K562 (cell line): ENCODE results near the gene CD55. TPM values are rescaled to one million over a fixed set of nuclear protein-coding genes. Genes with fewer than 3 reads are reported as not detected.
A peak's percentile ranks its signal among the peaks of the same experiment; 100 is the strongest.

Source experiments
- ARHGAP35 ChIP-seq: fragments of 450-650 bp; IDR thresholded peaks from 2 replicates; pipeline ENCODE4 v1.6.1; 2018; ENCODE audit not compliant: partially characterized antibody
- CEBPB ChIP-seq: fragments of 450-650 bp; IDR thresholded peaks from 2 replicates; pipeline ENCODE4 v1.6.1; 2016; ENCODE audit warnings: missing genetic modification characterization, missing compliant biosample characterization
- CEBPG ChIP-seq, 3 experiments: fragments of 200-800 bp in 1 of 3; sonication (Bioruptor generic) in 1 of 3; sonication (generic) in 1 of 3; formaldehyde crosslinking in 1 of 3; IDR thresholded peaks in 2 of 3; conservative IDR thresholded peaks in 1 of 3; 2 replicates each; pipeline versions ENCODE4 v1.6.1 to v1.8.0; 2016 to 2022; ENCODE audit warnings: missing compliant biosample characterization in 2 of 3, missing genetic modification characterization in 2 of 3, mild to moderate bottlenecking in 1 of 3, missing genetic modification reagents in 1 of 3
- EHMT2 ChIP-seq: fragments of 450-650 bp; IDR thresholded peaks from 2 replicates; pipeline ENCODE4 v1.6.1; 2018; ENCODE audit warnings: antibody characterized with exemption
- FOXM1 ChIP-seq, 2 experiments: fragments of 450-650 bp in 1 of 2; sonication (generic) in 1 of 2; formaldehyde crosslinking in 1 of 2; IDR thresholded peaks; 2 replicates each; pipeline versions ENCODE4 v1.6.1 to v1.9.0; 2017 to 2022; ENCODE audit warnings: low read depth in 2 of 2, mild to moderate bottlenecking in 2 of 2, missing genetic modification reagents in 1 of 2, moderate library complexity in 1 of 2
- GABPB1 ChIP-seq: sonication (generic); formaldehyde crosslinking; IDR thresholded peaks from 2 replicates; pipeline ENCODE4 v1.8.0; 2022; ENCODE audit warnings: mild to moderate bottlenecking, missing genetic modification reagents
- GATAD2B ChIP-seq: fragments of 450-650 bp; IDR thresholded peaks from 2 replicates; pipeline ENCODE4 v1.6.1; 2017; ENCODE audit warnings: mild to moderate bottlenecking, borderline replicate concordance
- MTA1 ChIP-seq: fragments of 450-650 bp; IDR thresholded peaks from 2 replicates; pipeline ENCODE4 v1.6.1; 2017; ENCODE audit warnings: borderline replicate concordance
- NCOR1 ChIP-seq: fragments of 450-650 bp; IDR thresholded peaks from 2 replicates; pipeline ENCODE4 v1.6.1; 2016; ENCODE audit warnings: mild to moderate bottlenecking, moderate library complexity
- ZKSCAN1 ChIP-seq: fragments of 150-350 bp; IDR thresholded peaks from 2 replicates; pipeline ENCODE4 v1.6.1; 2016; ENCODE audit warnings: low read depth, low read length
- ZNF274 ChIP-seq: IDR thresholded peaks from 2 replicates; pipeline ENCODE4 v1.6.1; 2011; ENCODE audit warnings: low read depth, mild to moderate bottlenecking, low read length, moderate library complexity, borderline replicate concordance
- polyA plus RNA-seq, 8 experiments: library from polyadenylated mRNA; depleted of rRNA in 4 of 8; stranded (reverse) in 5 of 8; unstranded in 3 of 8; fragments of >200 nt; fragmentation: Nextera tagmentation in 2 of 8; fragmentation: Illumina TruSeq in 1 of 8; extraction: Ambion mirVana in 2 of 8; extraction: Trizol in 1 of 8; gene quantifications; 2 replicates each; pipeline versions ENCODE4 v1.2.1 to v1.2.3, GENCODE V29; 2011 to 2014; ENCODE audit warnings: inconsistent platforms in 1 of 8, missing spikeins in 1 of 8
- total RNA-seq, 7 experiments: library from RNA; depleted of rRNA in 6 of 7; stranded (reverse); fragments of >200 nt in 6 of 7; fragmentation: Illumina TruSeq in 2 of 7; extraction: Trizol in 2 of 7; gene quantifications; 2 replicates each; pipeline versions ENCODE4 v1.2.1 to v1.2.3, GENCODE V29; 2011 to 2021; ENCODE audit warnings: low replicate concordance in 1 of 7
- TF ChIP-seq, protein P1 (sequence below): fragments of 450-650 bp; IDR thresholded peaks from 2 replicates; pipeline ENCODE4 v1.6.1; 2017; ENCODE audit warnings: antibody characterized with exemption, mild to moderate bottlenecking
- TF ChIP-seq, protein P2 (sequence below): fragments of 250-450 bp; sonication (Bioruptor Pico); IDR thresholded peaks from 2 replicates; pipeline ENCODE4 v1.9.0; 2021; ENCODE audit warnings: mild to moderate bottlenecking
- TF ChIP-seq, protein P3 (sequence below): fragments of 250-450 bp; sonication (Bioruptor Pico); IDR thresholded peaks from 2 replicates; pipeline ENCODE4 v1.5.0; 2021
- TF ChIP-seq, protein P4 (sequence below): fragments of 450-650 bp; IDR thresholded peaks from one replicate; pipeline ENCODE4 v1.6.1; 2018; ENCODE audit warnings: mild to moderate bottlenecking, moderate library complexity; ENCODE audit not compliant: partially characterized antibody
- TF ChIP-seq, protein P5 (sequence below): fragments of 450-650 bp; IDR thresholded peaks from 2 replicates; pipeline ENCODE4 v1.6.1; 2018; ENCODE audit warnings: mild to moderate bottlenecking, low read depth; ENCODE audit not compliant: partially characterized antibody

CD55 gene
- total and polyA plus RNA-seq, 9 of the 15 experiments (the other 6 are each of a cell fraction or from before 2014, with no cell fraction given), result 17.7 to 150 (median 97.0) TPM

DNA sequence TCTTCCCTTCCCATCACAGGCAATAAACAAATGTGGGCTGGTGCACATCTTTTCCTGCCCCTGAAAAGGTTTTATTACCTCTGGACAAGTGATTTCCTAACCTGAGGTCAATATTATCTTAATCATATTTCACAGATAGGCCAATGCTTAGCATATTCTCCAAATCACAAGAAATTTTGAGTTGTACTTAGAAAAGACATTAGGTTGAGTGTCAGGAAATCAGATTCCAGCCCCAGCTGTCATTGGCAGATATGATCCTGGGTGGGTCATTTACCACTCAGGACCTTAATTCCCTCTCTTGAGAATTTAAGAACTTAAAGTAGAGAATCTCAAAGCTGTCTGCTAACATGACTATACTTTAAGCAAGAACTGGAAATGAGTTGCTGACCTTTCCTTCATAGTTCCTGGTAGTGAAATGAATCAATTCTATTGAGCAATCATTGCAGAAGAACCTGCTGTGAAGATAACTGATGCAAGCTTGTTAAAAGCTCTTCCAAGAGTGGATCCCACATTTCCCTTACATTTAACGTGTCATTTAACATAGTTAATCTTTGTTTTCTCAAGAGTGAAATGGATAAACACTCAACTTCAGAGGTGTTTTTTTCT, 86.3 kb downstream of the CD55 start (continued):
- TF ChIP-seq, protein P1, sequence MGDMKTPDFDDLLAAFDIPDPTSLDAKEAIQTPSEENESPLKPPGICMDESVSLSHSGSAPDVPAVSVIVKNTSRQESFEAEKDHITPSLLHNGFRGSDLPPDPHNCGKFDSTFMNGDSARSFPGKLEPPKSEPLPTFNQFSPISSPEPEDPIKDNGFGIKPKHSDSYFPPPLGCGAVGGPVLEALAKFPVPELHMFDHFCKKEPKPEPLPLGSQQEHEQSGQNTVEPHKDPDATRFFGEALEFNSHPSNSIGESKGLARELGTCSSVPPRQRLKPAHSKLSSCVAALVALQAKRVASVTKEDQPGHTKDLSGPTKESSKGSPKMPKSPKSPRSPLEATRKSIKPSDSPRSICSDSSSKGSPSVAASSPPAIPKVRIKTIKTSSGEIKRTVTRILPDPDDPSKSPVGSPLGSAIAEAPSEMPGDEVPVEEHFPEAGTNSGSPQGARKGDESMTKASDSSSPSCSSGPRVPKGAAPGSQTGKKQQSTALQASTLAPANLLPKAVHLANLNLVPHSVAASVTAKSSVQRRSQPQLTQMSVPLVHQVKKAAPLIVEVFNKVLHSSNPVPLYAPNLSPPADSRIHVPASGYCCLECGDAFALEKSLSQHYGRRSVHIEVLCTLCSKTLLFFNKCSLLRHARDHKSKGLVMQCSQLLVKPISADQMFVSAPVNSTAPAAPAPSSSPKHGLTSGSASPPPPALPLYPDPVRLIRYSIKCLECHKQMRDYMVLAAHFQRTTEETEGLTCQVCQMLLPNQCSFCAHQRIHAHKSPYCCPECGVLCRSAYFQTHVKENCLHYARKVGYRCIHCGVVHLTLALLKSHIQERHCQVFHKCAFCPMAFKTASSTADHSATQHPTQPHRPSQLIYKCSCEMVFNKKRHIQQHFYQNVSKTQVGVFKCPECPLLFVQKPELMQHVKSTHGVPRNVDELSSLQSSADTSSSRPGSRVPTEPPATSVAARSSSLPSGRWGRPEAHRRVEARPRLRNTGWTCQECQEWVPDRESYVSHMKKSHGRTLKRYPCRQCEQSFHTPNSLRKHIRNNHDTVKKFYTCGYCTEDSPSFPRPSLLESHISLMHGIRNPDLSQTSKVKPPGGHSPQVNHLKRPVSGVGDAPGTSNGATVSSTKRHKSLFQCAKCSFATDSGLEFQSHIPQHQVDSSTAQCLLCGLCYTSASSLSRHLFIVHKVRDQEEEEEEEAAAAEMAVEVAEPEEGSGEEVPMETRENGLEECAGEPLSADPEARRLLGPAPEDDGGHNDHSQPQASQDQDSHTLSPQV, result no peak
- TF ChIP-seq, protein P2, sequence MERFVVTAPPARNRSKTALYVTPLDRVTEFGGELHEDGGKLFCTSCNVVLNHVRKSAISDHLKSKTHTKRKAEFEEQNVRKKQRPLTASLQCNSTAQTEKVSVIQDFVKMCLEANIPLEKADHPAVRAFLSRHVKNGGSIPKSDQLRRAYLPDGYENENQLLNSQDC, result no peak
- TF ChIP-seq FOXM1 (IDR thresholded peaks at IDR 0.05; ENCODE audit: low read depth) (peak; percentile 36; the same call in 1 of the 2 replicates), FOXM1 (CRISPR knock-in tag; IDR thresholded peaks at IDR 0.05; ENCODE audit: low read depth) (no peak), CEBPG (CRISPR knock-in tag; IDR thresholded peaks at IDR 0.05) (peak; percentile 77), CEBPG (tag; conservative IDR thresholded peaks at IDR 0.05 in 1 of 2, IDR thresholded peaks at IDR 0.05 in 1 of 2) (peak; percentile 98 to 99), MTA1 (no peak), CEBPB (tag) (peak; percentile 94), GABPB1 (CRISPR knock-in tag) (no peak), ZKSCAN1 (no peak), ARHGAP35 (no peak), ZNF274 (no peak), GATAD2B (no peak), NCOR1 (0 out of 2 replicates have a peak, but pooled peaks have one; percentile 18), EHMT2 (no peak)
- TF ChIP-seq, protein P3, sequence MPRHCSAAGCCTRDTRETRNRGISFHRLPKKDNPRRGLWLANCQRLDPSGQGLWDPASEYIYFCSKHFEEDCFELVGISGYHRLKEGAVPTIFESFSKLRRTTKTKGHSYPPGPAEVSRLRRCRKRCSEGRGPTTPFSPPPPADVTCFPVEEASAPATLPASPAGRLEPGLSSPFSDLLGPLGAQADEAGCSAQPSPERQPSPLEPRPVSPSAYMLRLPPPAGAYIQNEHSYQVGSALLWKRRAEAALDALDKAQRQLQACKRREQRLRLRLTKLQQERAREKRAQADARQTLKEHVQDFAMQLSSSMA, result no peak
- TF ChIP-seq, protein P4, sequence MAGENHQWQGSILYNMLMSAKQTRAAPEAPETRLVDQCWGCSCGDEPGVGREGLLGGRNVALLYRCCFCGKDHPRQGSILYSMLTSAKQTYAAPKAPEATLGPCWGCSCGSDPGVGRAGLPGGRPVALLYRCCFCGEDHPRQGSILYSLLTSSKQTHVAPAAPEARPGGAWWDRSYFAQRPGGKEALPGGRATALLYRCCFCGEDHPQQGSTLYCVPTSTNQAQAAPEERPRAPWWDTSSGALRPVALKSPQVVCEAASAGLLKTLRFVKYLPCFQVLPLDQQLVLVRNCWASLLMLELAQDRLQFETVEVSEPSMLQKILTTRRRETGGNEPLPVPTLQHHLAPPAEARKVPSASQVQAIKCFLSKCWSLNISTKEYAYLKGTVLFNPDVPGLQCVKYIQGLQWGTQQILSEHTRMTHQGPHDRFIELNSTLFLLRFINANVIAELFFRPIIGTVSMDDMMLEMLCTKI, result no peak
- TF ChIP-seq, protein P5, sequence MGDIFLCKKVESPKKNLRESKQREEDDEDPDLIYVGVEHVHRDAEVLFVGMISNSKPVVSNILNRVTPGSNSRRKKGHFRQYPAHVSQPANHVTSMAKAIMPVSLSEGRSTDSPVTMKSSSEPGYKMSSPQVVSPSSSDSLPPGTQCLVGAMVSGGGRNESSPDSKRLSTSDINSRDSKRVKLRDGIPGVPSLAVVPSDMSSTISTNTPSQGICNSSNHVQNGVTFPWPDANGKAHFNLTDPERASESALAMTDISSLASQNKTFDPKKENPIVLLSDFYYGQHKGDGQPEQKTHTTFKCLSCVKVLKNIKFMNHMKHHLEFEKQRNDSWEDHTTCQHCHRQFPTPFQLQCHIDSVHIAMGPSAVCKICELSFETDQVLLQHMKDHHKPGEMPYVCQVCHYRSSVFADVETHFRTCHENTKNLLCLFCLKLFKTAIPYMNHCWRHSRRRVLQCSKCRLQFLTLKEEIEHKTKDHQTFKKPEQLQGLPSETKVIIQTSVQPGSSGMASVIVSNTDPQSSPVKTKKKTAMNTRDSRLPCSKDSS, result no peak
